CD4-positive, alpha-beta T cell treated with Interleukin-1 beta for 1 hour (primary cell): ENCODE data around the gene TAS1R2.

Experiments used
- DNase-seq, 2 donors: peaks; one replicate each; pipeline ENCODE4 v3.0.0-alpha.2; 2020 to 2022

The TAS1R2 gene

GRCh38 chr1:18819203-18819602 lies 40.3 kb downstream of the TAS1R2 start:
- no peak for DNase-seq

- DNase-seq: no peak
Measured at GRCh38 chr1:18817795-18818435, 41.5 kb downstream of the TAS1R2 start.

- DNase-seq: no peak
Measured at GRCh38 chr1:18817316-18817715, 42.1 kb downstream of the TAS1R2 start.

GRCh38 chr1:18816808-18817207 lies 42.7 kb downstream of the TAS1R2 start:
- no peak for DNase-seq

GRCh38 chr1:18814874-18815531 lies 44.5 kb downstream of the TAS1R2 start:
- DNase-seq: no peak

GRCh38 chr1:18814425-18814824 lies 45.0 kb downstream of the TAS1R2 start:
- no peak for DNase-seq

GRCh38 chr1:18812453-18812939 lies 47.0 kb downstream of the TAS1R2 start:
- no peak for DNase-seq

GRCh38 chr1:18811733-18812452 lies 47.6 kb downstream of the TAS1R2 start:
- DNase-seq: no peak

GRCh38 chr1:18809953-18810899 lies 49.2 kb downstream of the TAS1R2 start:
- no peak for DNase-seq

GRCh38 chr1:18808550-18808949 lies 50.9 kb downstream of the TAS1R2 start:
- DNase-seq: no peak

GRCh38 chr1:18807334-18808063 lies 52.0 kb downstream of the TAS1R2 start:
- DNase-seq: no peak

- DNase-seq: no peak
Measured at GRCh38 chr1:18805925-18806849, 53.3 kb downstream of the TAS1R2 start.

- DNase-seq: no peak
Measured at GRCh38 chr1:18805150-18805879, 54.1 kb downstream of the TAS1R2 start.

- DNase-seq: no peak
Measured at GRCh38 chr1:18803851-18804250, 55.6 kb downstream of the TAS1R2 start.

- no peak for DNase-seq
Measured at GRCh38 chr1:18803151-18803791, 56.2 kb downstream of the TAS1R2 start.

GRCh38 chr1:18802231-18802630 lies 57.2 kb downstream of the TAS1R2 start:
- DNase-seq: no peak

- no peak for DNase-seq
Measured at GRCh38 chr1:18800258-18800657, 59.2 kb downstream of the TAS1R2 start.

- DNase-seq: no peak
Measured at GRCh38 chr1:18799454-18799853, 60.0 kb downstream of the TAS1R2 start.

- no peak for DNase-seq
Measured at GRCh38 chr1:18798946-18799345, 60.5 kb downstream of the TAS1R2 start.

GRCh38 chr1:18798533-18798932 lies 60.9 kb downstream of the TAS1R2 start:
- no peak for DNase-seq
